HG02870 (cell line): ENCODE data around the gene ZNF506.
"Not testable (repeated sequence)": the region's sequence is repeated elsewhere in the genome, so short reads cannot be mapped to it uniquely, and the experiment has no call there.

Experiments used
- ATAC-seq: cut with Tn5 transposase; IDR thresholded peaks from one replicate; pipeline ENCODE4 v1.9.1; 2021; ENCODE audit warnings: mild to moderate bottlenecking, moderate library complexity; ENCODE audit not compliant: unreplicated experiment

The ZNF506 gene

DNA sequence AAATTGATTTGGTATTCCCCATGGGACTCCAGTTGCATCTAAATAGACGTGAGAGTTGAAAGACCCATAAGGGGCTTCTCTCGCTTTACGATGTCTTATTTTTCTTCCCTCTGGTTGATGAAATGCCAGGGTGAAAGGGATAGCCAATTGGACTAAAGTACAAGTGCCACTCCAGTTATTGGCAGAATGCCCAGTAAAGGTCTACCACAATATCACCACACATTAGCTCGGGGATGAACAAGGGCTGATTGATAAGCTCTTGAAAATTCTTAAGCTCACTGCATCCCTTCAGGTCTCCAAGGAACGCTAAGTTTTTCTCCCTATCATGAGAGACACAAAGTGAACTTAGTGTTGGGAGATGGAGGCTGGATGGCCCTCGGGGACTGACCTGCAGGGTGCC lies 39.8 kb downstream of the ZNF506 start:
- not testable (repeated sequence) for ATAC-seq

DNA sequence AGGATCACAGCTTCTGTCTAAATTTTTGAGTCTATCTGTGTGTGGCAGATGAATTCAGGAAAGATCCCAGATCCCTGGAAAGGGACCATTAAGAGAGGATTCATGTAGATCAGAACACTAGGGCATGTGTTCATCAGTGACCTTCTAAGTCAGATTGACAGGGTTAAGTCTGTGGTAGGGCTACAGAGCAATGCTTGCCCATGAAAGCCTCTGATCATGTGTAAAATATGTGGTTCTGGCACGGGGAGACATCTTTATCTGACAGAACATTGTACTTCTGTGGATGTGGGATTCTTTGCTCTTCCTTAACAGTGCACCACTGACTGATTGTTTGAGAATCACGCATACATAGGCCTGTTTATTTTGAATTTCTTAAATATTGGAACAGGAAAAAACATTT lies 42.9 kb downstream of the ZNF506 start:
- no peak for ATAC-seq

DNA sequence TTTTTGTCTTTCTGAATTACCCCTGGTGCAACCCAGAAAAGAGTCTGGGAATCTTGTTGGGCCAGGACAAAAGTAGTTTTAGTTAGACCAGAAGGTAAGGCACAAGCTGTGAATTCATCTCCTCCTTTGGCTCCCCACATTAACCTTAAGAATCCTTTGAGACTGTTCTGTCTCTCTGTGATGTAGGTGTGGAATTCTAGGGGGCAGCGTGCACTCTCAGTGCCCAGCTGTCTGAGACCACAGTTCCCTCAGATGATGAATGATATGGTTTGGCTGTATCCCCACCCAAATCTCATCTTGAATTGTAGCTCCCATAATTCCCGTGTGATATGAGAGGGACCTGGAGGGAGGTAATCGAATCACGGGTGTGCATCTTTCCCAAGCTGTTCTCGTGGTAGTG lies 43.9 kb downstream of the ZNF506 start:
- no peak for ATAC-seq

DNA sequence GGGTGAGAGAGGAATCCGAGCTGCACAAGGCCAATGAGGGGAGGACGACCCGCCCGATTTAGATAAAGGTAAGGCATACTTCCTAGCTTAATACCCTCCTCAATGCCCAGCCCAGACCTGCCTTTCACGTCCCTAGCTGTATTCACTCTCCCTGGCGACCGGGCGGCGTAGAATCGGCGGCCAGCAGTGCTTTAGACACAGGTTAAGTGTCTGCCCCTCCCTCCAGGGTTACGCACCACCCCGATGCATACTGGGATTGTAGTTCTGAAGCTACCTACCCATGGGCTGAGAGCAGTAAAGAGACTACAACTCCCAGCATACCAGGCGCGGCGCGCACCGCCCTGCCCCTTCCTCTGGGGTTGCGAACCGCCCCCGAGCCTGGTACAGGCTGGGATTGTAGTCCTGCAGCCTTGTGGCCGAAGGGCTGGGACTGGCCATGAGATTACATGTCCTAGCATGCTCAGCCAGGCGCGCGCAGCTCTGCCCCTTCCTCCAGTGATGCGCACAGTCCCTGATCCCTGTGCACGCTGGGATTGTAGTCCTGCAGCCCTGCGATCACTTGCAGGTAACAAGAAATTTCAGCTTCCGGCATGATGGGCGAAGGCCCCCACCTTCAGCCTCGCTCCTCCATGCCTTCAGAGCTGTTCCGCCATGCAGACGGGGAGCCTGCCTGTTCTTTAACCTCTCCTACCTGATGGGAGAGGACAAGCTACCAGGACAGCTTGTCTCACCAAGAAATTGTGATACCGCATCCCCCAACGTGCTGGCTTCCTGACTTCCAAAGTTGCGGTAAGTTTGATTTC lies 45.1 kb downstream of the ZNF506 start:
- peak; percentile 97 for ATAC-seq

DNA sequence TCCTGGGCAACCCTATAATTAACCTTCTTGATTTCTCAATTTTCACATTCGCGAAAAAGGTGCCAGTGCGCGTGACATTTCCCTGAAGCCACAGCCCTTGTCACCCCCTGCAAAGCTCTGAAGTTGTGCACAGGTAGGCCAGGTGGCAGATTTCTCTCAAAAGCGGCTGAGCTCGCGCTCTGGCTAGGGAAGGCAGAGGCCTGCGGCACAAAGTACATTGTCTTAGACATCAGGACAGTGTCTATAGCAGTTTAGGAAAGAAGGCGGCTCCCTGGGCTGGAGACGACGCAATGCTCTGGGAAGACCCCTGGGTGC lies 45.7 kb downstream of the ZNF506 start:
- ATAC-seq: peak; percentile 13

DNA sequence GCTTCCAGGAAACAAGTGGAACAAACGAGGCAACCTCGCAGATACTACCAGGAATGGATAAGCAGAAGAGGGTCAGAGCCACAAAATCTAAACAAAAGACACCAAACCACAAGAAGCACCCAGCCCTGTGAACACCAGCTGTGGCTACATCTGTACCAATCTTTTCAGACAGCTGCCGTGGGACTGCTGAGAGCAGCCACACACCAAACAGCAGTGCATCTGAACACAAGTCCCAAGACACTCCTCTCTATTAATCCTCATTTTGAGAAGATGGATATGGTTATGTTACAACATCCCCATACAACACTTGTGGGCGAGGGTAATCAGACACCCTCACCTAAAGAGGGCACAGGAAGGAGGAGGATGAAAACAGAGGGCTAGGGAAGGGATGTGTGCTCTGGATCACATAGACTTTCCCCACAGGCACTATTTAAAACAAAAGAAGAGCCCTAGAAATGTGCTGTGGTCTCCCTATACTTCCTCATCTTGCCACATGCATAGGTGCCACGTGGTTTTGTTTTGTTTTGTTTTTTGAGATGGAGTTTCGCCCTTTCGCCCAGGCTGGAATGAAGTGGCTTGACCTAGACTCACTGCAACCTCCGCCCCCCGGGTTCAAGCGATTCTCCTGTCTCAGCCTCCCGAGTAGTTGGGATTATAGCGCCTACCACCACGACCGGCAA lies 47.1 kb downstream of the ZNF506 start:
- ATAC-seq: no peak

DNA sequence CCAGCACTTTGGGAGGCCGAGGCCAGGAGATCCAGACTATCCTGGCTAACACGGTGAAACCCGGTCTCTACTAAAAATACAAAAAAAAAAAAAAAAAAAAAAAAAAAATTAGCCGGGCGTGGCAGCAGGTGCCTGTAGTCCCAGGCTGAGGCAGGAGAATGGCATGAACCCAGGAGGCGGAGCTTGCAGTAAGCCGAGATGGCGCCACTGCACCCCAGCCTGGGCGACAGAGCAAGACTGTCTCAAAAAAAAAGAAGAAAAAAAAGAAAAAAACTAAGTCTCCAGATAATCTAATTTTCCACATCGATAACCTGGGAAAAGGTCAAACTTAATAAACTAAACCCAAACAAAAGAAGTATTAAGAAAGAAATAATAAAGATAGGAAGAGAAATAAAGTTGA lies 49.6 kb downstream of the ZNF506 start:
- ATAC-seq: not testable (repeated sequence)

DNA sequence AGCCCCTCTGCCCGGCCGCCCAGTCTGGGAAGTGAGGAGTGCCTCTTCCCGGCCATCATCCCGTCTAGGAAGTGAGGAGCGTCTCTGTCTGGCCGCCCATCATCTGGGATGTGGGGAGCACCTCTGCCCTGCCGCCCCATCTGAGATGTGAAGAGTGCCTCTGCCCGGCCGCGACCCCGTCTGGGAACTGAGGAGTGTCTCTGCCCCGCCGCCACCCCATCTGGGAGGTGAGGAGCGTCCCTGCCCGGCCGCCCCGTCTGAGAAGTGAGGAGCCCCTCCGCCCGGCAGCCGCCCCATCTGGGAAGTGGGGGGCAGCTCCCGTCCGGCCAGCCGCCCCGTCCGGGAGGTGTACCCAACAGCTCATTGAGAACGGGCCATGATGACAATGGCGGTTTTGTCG lies 51.6 kb downstream of the ZNF506 start:
- not testable (repeated sequence) for ATAC-seq

DNA sequence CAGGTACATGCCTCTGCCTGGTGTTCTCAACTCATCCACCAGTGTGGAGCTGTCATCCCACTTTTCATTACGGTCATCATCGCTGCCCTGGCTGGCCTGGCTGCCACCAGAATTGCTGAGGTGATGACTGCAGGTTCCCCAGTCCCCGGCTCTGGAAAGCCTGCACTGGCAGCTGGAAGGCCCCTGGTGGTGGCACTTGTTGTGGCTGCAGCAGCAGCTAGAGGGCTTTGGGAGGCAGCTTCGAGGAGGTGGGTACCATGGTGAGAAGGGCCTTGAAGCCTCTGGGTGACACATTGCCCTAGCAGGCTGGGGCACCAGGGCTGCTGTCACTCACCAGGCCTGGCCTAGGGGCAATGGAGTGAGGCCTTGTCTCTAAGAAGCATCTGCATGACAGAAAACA lies 63.4 kb downstream of the ZNF506 start:
- ATAC-seq: no peak

DNA sequence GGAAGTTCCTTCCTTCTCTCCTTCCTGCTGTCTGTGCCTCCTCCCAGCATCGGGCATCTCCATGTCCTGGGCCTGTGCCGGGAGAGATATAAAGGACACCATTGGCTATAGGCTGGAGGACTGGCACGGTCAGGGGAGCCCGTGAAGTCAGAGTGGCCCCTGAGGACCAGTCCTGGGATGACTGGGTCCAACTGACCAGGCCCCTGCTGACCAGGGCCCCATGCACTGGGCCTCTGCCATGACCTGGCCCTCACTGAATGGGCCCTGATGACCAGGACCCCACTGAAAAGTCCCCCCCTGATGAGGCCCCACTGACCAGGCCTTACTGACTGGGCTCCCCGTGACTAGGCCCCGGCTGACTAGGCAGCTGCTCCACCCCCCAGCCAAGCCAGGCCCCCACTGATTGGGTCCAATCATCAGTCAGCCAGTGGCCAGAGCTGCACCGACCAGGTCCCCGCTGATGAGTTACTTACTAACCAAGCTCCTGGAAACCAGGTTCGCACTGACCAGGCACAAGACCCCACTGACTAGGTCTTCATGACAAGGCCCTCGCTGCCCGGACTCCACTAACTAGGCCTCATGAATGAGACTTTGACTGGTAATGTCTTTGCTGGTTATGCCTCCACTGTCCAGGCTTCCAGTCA lies 68.7 kb downstream of the ZNF506 start:
- ATAC-seq: no peak

DNA sequence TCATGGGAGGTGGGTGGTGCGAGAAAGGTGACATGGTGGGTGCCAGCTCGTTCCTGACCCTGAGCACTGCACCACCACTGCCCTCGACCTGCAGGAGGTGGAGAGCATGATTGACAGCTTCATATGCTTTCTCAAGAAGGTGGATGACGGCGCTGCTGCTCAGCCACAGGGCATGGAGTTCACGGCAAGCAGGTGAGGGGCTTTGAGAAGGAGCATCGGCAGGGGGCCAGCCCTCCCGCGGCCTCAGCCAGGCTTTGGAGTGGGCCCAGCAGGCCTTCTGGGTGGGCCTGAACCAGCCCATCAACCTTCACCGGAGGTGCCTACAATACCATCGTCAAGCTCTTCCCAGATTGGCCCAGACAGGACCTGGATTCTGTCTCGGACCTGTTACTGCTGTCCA lies 69.7 kb downstream of the ZNF506 start:
- ATAC-seq: no peak

DNA sequence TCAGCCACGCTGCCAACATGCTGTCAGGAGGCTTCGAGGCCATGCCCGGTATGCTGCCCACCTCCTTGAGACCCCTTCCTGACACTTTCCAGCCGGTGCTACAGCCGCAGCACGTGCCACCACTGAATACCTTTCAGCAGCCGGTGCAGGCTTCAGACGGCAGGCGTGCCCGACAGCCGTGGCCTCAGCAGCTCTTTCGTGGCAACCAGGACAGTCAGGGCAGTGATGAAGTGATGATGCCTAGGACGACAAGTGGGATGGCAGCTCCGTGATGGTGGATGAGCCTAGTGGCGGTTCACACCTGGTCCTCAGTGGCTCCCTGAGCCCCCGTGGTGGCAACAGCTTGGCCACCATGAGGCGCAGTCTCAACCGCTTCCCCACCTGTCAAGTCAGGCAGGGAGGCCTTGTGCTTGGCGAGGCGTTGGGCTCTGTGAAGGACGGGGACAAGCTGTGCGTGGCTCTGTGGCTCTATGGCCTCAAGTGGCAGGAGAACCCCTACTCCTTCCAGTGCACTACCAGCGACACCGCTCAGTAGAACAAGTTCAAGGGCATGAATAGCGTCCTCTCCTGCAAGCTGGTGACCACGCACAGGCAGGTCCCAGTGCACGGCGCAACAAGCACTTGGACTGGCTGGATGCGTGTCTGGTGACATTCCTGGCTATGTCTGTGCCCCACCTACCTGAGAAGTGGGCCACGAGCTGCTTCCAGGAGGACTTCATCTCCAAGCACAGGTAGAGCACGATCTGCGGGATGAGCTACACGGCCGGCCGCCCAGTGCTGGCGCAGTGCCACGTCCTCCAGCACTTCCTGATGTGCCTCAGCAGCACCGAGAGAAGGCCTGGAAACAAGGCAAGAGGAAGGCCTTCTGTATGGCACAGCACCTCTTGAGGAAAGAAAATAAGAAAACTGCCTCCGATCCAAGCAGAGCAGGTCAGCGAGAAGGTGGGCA lies 70.4 kb downstream of the ZNF506 start:
- no peak for ATAC-seq

DNA sequence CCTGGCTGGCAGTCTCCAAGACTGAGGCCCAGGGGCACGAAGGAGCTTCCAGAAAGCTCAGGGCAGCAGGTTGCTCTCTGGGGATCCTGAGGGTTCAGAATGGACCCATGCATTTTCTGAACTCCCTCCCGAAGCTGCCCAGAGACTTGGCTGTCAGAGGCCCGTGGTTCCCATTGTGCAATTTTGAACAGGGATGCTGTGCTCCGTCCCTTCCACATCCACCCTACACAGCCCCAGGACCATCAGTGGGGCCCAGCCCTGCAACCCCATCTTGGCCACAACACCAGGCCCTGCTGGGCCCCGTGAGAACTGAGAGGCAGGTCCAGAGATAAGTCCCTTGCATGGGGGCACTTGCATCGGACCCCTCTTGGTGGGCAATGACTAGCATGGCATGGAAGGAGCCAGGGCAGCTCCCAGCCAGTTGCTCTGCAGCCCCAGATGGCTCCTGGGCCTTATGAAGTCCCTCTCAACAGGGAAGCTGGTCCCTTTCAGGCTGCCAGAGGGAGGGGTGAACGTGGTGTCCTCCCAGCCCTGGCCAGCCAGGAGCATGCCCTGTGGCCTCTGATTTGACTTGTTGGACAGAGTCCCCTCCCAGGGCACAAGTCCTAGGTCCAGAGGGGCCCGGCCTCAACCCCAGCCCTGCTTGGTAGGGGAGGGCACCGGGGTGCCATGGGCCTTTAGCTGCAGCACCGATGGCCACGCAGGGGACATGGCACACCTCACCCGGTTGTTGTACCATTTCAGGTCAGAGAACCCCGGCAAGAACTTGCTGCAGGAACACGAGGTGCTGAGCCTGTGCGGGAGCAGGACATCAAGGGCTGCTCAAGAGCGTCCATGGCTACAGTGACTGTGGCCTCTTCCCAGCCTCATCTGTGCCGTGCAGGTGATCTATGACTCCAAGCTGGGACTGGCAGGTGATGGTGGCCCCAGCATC lies 71.4 kb downstream of the ZNF506 start:
- no peak for ATAC-seq

DNA sequence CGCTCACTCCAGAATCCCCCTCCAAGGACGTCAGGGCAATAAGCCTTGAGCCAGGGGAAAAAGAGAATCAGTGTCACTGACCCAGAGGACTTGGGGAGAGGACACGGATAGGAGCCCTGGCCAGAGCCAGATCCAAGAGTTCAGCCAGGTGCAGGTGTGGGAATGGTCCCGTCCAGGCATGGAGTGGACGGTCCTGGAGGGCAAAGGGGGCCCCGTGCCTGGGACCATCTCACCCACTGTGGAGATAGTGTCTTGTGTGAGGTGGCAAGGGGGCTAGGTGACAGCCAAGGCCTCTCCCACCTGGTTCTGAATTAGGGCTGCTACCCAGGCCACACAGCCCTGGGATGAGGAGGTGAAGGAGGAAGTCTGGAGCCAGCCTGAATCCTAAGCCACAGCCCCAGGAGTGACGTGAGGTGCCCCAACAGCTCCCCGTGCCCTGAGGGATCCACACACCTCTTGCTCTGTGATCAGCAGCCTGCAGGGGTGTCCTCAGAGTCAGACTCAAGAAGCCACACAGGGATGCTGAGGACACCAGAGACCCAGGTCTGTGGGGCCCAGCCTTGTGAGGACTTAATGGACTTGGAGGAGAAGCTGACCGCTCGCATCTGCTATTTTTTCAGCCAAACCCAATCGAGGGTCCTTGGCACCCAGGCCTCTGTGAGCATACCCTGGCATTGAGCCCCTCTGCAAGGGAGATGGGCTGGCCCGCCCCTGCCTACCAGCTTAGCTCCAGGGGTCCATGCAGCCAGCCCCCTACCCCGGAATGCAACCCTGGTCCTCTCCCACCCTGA lies 72.2 kb downstream of the ZNF506 start:
- no peak for ATAC-seq

DNA sequence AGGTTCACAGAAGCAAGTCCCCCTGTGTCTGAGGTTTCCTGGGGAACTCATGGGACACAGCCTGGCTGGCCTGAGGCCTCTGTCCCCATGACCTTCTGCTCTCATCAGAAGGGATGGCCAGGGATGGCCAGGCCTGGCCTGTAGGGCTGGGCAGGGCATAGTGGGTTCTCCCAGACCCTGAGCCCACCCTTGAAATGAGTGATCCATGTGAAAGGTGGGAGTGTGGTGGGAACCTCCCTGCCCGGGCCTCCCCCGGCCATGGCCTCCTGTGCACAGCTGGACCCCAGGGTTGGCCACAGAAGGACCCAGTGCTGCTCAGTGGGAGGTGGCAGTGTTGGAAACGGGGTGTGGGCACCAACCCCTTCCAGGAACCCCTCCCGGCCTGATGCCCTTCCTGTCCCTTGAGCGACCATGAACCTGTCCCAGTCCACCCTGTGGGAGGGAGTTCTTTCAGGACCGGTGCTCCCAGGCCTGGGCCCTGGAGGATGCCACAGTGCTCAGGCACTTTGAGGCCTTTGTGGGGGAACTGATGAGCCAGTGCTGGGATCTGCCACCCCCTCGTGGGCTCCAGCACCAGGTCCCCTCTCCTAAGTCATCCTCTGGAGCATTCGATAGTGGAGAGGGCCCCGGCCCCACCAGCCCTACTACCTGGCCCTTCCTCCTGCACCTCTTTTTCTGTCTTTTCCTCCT lies 73.2 kb downstream of the ZNF506 start:
- ATAC-seq: no peak

DNA sequence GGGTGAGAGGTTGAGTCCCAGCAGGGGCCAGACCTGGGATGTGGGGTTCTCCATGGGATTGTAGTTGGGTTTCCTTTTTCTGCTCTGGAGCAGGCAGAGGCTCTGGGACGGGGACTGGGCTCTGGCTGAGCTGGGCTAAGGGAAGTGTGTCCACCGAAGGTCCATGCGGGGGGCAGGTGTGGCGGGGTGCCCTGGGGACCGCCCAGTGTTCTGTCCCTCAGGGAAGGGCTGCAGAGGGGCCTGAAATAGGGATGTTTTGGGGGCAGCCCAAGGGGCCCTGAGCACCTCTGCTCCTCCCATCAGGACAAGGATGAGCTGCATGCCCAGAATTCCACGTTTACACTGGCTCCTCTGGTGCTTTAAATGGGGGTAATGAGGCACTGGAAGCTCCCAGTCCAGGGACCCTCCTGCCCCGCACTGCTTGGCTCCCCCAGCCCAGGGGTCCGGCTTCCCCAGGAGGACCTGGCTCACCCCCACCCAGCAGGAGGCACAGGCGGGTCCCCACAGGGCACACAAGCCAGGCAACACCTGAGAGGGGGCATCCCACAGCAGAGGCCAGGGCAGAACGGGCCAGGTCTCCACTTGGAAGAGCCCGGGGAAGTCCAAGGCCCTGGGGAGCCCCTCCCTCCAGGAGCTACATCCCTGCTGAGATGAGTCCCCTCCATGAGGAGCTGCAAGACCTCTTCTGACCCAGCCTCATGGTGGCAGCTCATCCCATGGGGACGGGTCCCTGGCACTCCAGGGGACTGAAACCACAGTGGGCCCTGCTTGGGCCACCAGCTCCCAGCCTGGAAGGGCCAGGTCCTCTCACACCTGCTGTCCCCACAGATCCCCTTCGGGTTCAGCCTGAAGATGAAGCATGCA lies 74.0 kb downstream of the ZNF506 start:
- no peak for ATAC-seq

DNA sequence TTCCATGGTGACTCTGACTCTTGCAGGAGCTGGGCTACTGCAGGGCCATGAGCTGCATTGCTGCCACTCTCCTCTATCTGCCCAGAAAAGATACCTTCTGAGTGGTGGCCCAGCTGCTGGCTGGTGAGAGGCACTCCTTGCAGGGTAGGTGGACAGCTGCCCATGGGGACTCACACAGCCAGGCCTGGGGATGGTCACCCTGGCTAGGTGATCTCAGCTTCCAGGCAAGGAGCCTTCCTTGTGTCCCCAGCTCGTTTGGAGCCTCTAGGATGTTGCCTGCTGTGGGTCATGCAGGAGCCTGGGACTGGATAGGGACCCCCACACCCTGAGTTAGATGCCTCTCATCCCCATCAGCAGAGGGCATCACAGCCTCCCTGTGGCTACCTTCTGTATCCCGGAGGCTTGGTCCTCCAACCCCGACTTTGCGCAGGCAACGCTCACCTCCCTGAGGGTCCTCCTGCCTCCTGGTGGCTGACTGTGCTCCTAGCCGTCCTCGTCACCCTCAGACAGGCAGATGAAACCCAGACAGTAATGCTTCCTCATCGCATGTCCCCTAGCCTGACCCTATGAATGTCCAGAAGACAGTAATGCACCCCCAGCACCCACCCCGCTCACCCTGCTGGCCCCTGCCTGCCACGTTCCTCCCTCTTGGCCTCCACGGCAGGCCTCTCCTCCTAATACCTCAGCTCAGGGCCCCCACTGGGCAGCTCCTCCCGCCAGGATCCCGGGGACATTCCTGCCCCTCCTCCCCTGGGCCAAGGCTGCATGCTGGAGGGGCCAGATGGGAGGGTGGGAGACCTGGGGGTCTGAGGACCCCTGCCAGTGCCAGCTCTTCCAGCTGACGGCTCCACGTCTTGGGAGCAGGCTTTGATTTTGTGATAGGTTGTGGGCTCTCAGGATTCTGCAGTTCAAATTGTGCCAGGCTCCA lies 75.0 kb downstream of the ZNF506 start:
- no peak for ATAC-seq
